CD4-positive, alpha-beta T cell treated with Interleukin-12 subunit alpha and Interleukin-12 subunit beta, for 1 hour (primary cell): ENCODE measurements around the gene MEIS1.

ENCODE experiments used
- DNase-seq: peaks from one replicate; pipeline ENCODE4 v3.0.0-alpha.2; 2020

The MEIS1 gene

GRCh38 chr2:66541646-66542045, 106.7 kb downstream of the MEIS1 start:
- DNase-seq: no peak

- no peak for DNase-seq
Measured at GRCh38 chr2:66543257-66543767, 108.4 kb downstream of the MEIS1 start.

- DNase-seq: no peak
Measured at GRCh38 chr2:66544258-66544657, 109.3 kb downstream of the MEIS1 start.

GRCh38 chr2:66545258-66545657, 110.3 kb downstream of the MEIS1 start:
- DNase-seq: no peak

GRCh38 chr2:66547118-66547517, 112.2 kb downstream of the MEIS1 start:
- DNase-seq: no peak

GRCh38 chr2:66547887-66548286, 113.0 kb downstream of the MEIS1 start:
- no peak for DNase-seq

GRCh38 chr2:66548422-66548821, 113.5 kb downstream of the MEIS1 start:
- no peak for DNase-seq

- no peak for DNase-seq
Measured at GRCh38 chr2:66550826-66551225, 115.9 kb downstream of the MEIS1 start.

GRCh38 chr2:66553370-66553769, 118.4 kb downstream of the MEIS1 start:
- DNase-seq: no peak

- DNase-seq: no peak
Measured at GRCh38 chr2:66555091-66555490, 120.2 kb downstream of the MEIS1 start.

- no peak for DNase-seq
Measured at GRCh38 chr2:66555501-66556324, 120.8 kb downstream of the MEIS1 start.

- no peak for DNase-seq
Measured at GRCh38 chr2:66559672-66560071, 124.7 kb downstream of the MEIS1 start.

GRCh38 chr2:66560683-66561082, 125.8 kb downstream of the MEIS1 start:
- no peak for DNase-seq

- no peak for DNase-seq
Measured at GRCh38 chr2:66561645-66562303, 126.8 kb downstream of the MEIS1 start.

- DNase-seq: no peak
Measured at GRCh38 chr2:66562304-66562685, 127.4 kb downstream of the MEIS1 start.

- no peak for DNase-seq
Measured at GRCh38 chr2:66563473-66563872, 128.5 kb downstream of the MEIS1 start.

GRCh38 chr2:66565291-66565690, 130.4 kb downstream of the MEIS1 start:
- no peak for DNase-seq

GRCh38 chr2:66566726-66567399, 131.9 kb downstream of the MEIS1 start:
- no peak for DNase-seq

- no peak for DNase-seq
Measured at GRCh38 chr2:66567729-66568128, 132.8 kb downstream of the MEIS1 start.

- DNase-seq: no peak
Measured at GRCh38 chr2:66568650-66569300, 133.8 kb downstream of the MEIS1 start.

- no peak for DNase-seq
Measured at GRCh38 chr2:66569321-66569851, 134.5 kb downstream of the MEIS1 start.

- DNase-seq: no peak
Measured at GRCh38 chr2:66569974-66570373, 135.0 kb downstream of the MEIS1 start.

GRCh38 chr2:66570471-66570870, 135.5 kb downstream of the MEIS1 start:
- DNase-seq: no peak
